Measurements from ENCODE around the gene DNAJC15. TPM values are rescaled to one million over a fixed set of nuclear protein-coding genes. Genes with fewer than 3 reads are reported as not detected.

The DNAJC15 gene
- total RNA-seq, 1 experiment from 2014 or later, result 2.4 TPM

DNA sequence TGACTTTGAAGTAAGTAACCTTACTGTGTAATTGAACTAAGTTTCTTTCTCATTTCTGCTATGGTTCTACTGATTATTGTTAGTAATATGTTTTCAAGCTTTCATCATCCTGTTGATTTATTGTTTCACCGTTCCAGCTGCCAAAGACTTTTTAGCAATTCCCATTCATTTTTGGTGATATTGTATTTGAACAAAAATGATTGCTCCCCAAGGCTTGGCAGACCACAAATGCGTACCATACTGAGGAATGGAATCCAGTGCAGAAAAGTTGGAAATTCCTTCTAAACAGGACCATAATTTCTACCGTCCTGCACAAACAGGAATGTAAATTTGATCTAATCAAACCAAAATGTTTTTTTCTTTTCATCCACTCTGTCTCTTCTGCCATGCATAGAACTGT, 42.1 kb upstream of the DNAJC15 start:
- TF ChIP-seq, protein P1, sequence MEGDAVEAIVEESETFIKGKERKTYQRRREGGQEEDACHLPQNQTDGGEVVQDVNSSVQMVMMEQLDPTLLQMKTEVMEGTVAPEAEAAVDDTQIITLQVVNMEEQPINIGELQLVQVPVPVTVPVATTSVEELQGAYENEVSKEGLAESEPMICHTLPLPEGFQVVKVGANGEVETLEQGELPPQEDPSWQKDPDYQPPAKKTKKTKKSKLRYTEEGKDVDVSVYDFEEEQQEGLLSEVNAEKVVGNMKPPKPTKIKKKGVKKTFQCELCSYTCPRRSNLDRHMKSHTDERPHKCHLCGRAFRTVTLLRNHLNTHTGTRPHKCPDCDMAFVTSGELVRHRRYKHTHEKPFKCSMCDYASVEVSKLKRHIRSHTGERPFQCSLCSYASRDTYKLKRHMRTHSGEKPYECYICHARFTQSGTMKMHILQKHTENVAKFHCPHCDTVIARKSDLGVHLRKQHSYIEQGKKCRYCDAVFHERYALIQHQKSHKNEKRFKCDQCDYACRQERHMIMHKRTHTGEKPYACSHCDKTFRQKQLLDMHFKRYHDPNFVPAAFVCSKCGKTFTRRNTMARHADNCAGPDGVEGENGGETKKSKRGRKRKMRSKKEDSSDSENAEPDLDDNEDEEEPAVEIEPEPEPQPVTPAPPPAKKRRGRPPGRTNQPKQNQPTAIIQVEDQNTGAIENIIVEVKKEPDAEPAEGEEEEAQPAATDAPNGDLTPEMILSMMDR (conservative IDR thresholded peaks at IDR 0.05; ENCODE audit: low read depth, low read length), result no peak
- TF ChIP-seq EZH2 (IDR thresholded peaks at IDR 0.05; ENCODE audit: borderline replicate concordance, low read depth, low read length, poor library complexity, severe bottlenecking), result no peak
- H3K27ac ChIP-seq (ENCODE audit: low read depth, low read length, poor library complexity, severe bottlenecking), result no peak overlapping the region
- no peak overlapping the region for H3K4me3 ChIP-seq (ENCODE audit: low read depth, low read length, poor library complexity, severe bottlenecking)
- H3K9me3 ChIP-seq (ENCODE audit: low read depth, low read length, poor library complexity, severe bottlenecking), result no peaks in the 10 kb centered on the region
- H3K4me1 ChIP-seq (ENCODE audit: insufficient read depth, low read length, poor library complexity, severe bottlenecking), result no peaks in the 10 kb centered on the region
- POLR2A ChIA-PET (ENCODE audit: low non-redundant PET), result no interaction called here
- CTCF ChIA-PET, result no interaction called here
- intact Hi-C loops (cut with micrococcal nuclease; ENCODE audit: unreplicated experiment), result no loop called here
- BruUV-seq (replicated peaks), result no TSS peak
- no peaks in the 10 kb centered on the region for H3K36me3 ChIP-seq (ENCODE audit: insufficient read depth, low read length, poor library complexity, severe bottlenecking)
- DNase-seq (ENCODE audit: low spot score), result no peak
- H3K27me3 ChIP-seq (replicated peaks; ENCODE audit: insufficient read depth, low read depth, low read length, poor library complexity), result no peaks in the 10 kb centered on the region

DNA sequence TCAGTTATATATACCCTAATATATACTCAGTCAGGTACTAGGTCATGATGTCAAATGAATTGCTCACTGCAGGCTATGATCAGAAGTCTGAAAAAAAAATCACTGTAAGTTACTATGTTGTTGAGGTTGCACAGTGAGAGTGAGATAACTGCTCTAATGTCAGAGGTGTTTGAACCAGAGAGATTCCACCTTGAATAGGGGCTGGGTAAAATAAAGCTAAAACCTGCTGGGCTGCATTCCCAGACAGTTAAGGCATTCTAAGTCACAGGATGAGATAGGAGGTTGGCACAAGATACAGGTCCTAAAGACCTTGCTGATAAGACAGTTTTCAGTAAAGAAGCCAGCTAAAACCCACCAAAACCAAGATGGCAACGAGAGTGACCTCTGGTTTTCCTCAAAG, 41.5 kb upstream of the DNAJC15 start:
- intact Hi-C loops (cut with micrococcal nuclease; ENCODE audit: unreplicated experiment), result no loop called here
- no peaks in the 10 kb centered on the region for H3K36me3 ChIP-seq (ENCODE audit: insufficient read depth, low read length, poor library complexity, severe bottlenecking)
- BruUV-seq (replicated peaks), result no TSS peak

DNA sequence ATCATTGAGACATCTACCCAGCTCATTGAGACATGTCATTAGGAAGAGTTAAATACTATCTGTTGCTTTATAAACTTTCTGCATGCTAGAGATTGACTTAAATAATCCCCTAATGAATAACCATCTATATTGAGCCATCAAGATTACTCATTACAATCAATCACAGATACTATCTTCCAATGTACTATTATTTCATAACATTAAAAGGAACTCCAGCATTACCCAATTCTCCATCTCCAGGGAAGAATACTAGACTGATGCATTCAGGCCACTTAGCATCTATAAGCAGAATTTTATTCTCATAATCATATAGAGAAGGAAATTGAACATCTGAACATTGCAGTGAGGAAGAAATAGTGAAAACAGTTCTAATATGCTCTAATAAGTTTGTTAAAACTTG, 39.4 kb upstream of the DNAJC15 start:
- H3K4me1 ChIP-seq (ENCODE audit: insufficient read depth, low read length, poor library complexity, severe bottlenecking), result no peaks in the 10 kb centered on the region
- no peak overlapping the region for H3K4me3 ChIP-seq (ENCODE audit: low read depth, low read length, poor library complexity, severe bottlenecking)
- intact Hi-C loops (cut with micrococcal nuclease; ENCODE audit: unreplicated experiment), result no loop called here
- H3K27ac ChIP-seq (ENCODE audit: low read depth, low read length, poor library complexity, severe bottlenecking), result no peak overlapping the region
- BruUV-seq (replicated peaks), result no TSS peak
- CTCF ChIA-PET, result no interaction called here
- H3K9me3 ChIP-seq (ENCODE audit: low read depth, low read length, poor library complexity, severe bottlenecking), result no peaks in the 10 kb centered on the region
- TF ChIP-seq, protein P1 (conservative IDR thresholded peaks at IDR 0.05; ENCODE audit: low read depth, low read length), result no peak
- no peak for TF ChIP-seq EZH2 (IDR thresholded peaks at IDR 0.05; ENCODE audit: borderline replicate concordance, low read depth, low read length, poor library complexity, severe bottlenecking)
- DNase-seq (ENCODE audit: low spot score), result no peak
- POLR2A ChIA-PET (ENCODE audit: low non-redundant PET), result no interaction called here
- H3K27me3 ChIP-seq (replicated peaks; ENCODE audit: insufficient read depth, low read depth, low read length, poor library complexity), result no peaks in the 10 kb centered on the region
- no peaks in the 10 kb centered on the region for H3K36me3 ChIP-seq (ENCODE audit: insufficient read depth, low read length, poor library complexity, severe bottlenecking)

More for the DNA sequence above, 41.5 kb upstream of the DNAJC15 start:
- TF ChIP-seq, protein P1 (conservative IDR thresholded peaks at IDR 0.05; ENCODE audit: low read depth, low read length), result no peak
- no peak for TF ChIP-seq EZH2 (IDR thresholded peaks at IDR 0.05; ENCODE audit: borderline replicate concordance, low read depth, low read length, poor library complexity, severe bottlenecking)
- ChIA-PET CTCF (no interaction called here), POLR2A (ENCODE audit: low non-redundant PET) (no interaction called here)
- Histone ChIP-seq H3K27ac (ENCODE audit: low read depth, low read length, poor library complexity, severe bottlenecking) (no peak overlapping the region), H3K9me3 (ENCODE audit: low read depth, low read length, poor library complexity, severe bottlenecking) (no peaks in the 10 kb centered on the region), H3K4me3 (ENCODE audit: low read depth, low read length, poor library complexity, severe bottlenecking) (no peak overlapping the region), H3K4me1 (ENCODE audit: insufficient read depth, low read length, poor library complexity, severe bottlenecking) (no peaks in the 10 kb centered on the region), H3K27me3 (replicated peaks; ENCODE audit: insufficient read depth, low read depth, low read length, poor library complexity) (no peaks in the 10 kb centered on the region)
- no peak for DNase-seq (ENCODE audit: low spot score)

All from A673 (cell line).